Neuronal stem cell (in vitro differentiated cells): ENCODE results near the gene AKAP8L.
A peak's percentile ranks its signal among the peaks of the same experiment; 100 is the strongest.
"Not testable (repeated sequence)": the region's sequence is repeated elsewhere in the genome, so short reads cannot be mapped to it uniquely, and the experiment has no call there.

Source experiments
- DNase-seq: peaks from one replicate; pipeline ENCODE4 v3.0.0-alpha.2; 2013; ENCODE audit warnings: low spot score
- H2AFZ ChIP-seq: one replicate; pipeline ENCODE4 v1.6.1; 2013; ENCODE audit warnings: mild to moderate bottlenecking, low read length, inconsistent platforms
- H2AK5ac ChIP-seq: 2 replicates; pipeline ENCODE4 v1.6.1; 2013; ENCODE audit warnings: low read depth, mild to moderate bottlenecking, inconsistent platforms, low read length, moderate library complexity, mixed read lengths
- H2BK120ac ChIP-seq: 2 replicates; pipeline ENCODE4 v1.6.1; 2013; ENCODE audit warnings: low read depth, mild to moderate bottlenecking, inconsistent platforms, low read length, moderate library complexity, mixed read lengths
- H2BK12ac ChIP-seq: one replicate; pipeline ENCODE4 v1.6.1; 2013; ENCODE audit warnings: low read length, inconsistent platforms
- H2BK15ac ChIP-seq: 2 replicates; pipeline ENCODE4 v1.6.1; 2013; ENCODE audit warnings: mild to moderate bottlenecking, low read length, inconsistent platforms, mixed read lengths
- H2BK5ac ChIP-seq: one replicate; pipeline ENCODE4 v1.6.1; 2013; ENCODE audit warnings: inconsistent platforms, mild to moderate bottlenecking, low read length, moderate library complexity
- H3K14ac ChIP-seq: one replicate; pipeline ENCODE4 v1.6.1; 2013; ENCODE audit warnings: low read length, inconsistent platforms
- H3K18ac ChIP-seq: 2 replicates; pipeline ENCODE4 v1.6.1; 2013; ENCODE audit warnings: low read length, inconsistent platforms
- H3K23ac ChIP-seq: 2 replicates; pipeline ENCODE4 v1.6.1; 2013; ENCODE audit warnings: low read depth, mild to moderate bottlenecking, mixed read lengths, low read length, inconsistent platforms; ENCODE audit not compliant: poor library complexity
- H3K27ac ChIP-seq: replicated peaks from 3 replicates; pipeline ENCODE4 v1.5.1; 2013; ENCODE audit warnings: low read length, inconsistent platforms
- H3K27me3 ChIP-seq, 3 experiments: 2 replicates each; pipeline ENCODE4 v1.6.1; 2013; ENCODE audit warnings: low read length in 3 of 3, mild to moderate bottlenecking in 2 of 3, inconsistent platforms in 1 of 3, low read depth in 1 of 3, mixed read lengths in 1 of 3, moderate library complexity in 1 of 3; ENCODE audit not compliant: control insufficient read depth in 3 of 3, insufficient read depth in 3 of 3
- H3K36me3 ChIP-seq, 2 donors: replicated peaks in 1 of 2; 2 replicates each; pipeline ENCODE4 v1.6.1; 2013; ENCODE audit warnings: low read length in 2 of 2; ENCODE audit not compliant: control insufficient read depth in 2 of 2, insufficient read depth in 2 of 2
- H3K4ac ChIP-seq: 2 replicates; pipeline ENCODE4 v1.6.1; 2013; ENCODE audit warnings: inconsistent platforms, mild to moderate bottlenecking, low read length, moderate library complexity
- H3K4me1 ChIP-seq, 2 donors: 1 replicate in 1 of 2; 2 replicates in 1 of 2; pipeline ENCODE4 v1.6.1; 2013; ENCODE audit warnings: low read length in 2 of 2, low read depth in 1 of 2; ENCODE audit not compliant: control insufficient read depth in 2 of 2, insufficient read depth in 1 of 2
- H3K4me2 ChIP-seq: one replicate; pipeline ENCODE4 v1.6.1; 2013; ENCODE audit warnings: mild to moderate bottlenecking, low read length, inconsistent platforms; ENCODE audit not compliant: insufficient read depth, poor library complexity, severe bottlenecking
- H3K4me3 ChIP-seq, 2 donors: 2 replicates each; pipeline ENCODE4 v1.5.1; 2013; ENCODE audit warnings: low read length in 2 of 2, mild to moderate bottlenecking in 2 of 2, inconsistent platforms in 1 of 2, moderate library complexity in 1 of 2
- H3K79me1 ChIP-seq: one replicate; pipeline ENCODE4 v1.6.1; 2013; ENCODE audit warnings: low read depth, mild to moderate bottlenecking, inconsistent platforms, low read length, moderate library complexity
- H3K9ac ChIP-seq: one replicate; pipeline ENCODE4 v1.6.1; 2013; ENCODE audit warnings: mild to moderate bottlenecking, low read depth, low read length, inconsistent platforms; ENCODE audit not compliant: poor library complexity
- H3K9me3 ChIP-seq, 2 donors: replicated peaks in 1 of 2; 2 replicates each; pipeline versions ENCODE3 to v1.6.1; 2013; ENCODE audit warnings: low read length in 2 of 2, mild to moderate bottlenecking in 2 of 2, inconsistent platforms in 1 of 2, low read depth in 1 of 2, mixed read lengths in 1 of 2, moderate library complexity in 1 of 2; ENCODE audit not compliant: control insufficient read depth in 2 of 2, insufficient read depth in 1 of 2
- H4K8ac ChIP-seq: one replicate; pipeline ENCODE4 v1.6.1; 2013; ENCODE audit warnings: low read depth, mild to moderate bottlenecking, inconsistent platforms, low read length, moderate library complexity
- H4K91ac ChIP-seq: one replicate; pipeline ENCODE4 v1.6.1; 2013; ENCODE audit warnings: low read length, low read depth, mild to moderate bottlenecking, inconsistent platforms; ENCODE audit not compliant: poor library complexity
- WGBS, 2 donors: extraction: QIAGEN DNeasy Blood & Tissue Kit; methylation state at CpG; one replicate each; pipeline ENCODE4 v1.1.7; 2013; ENCODE audit warnings: missing lambda C conversion rate in 2 of 2, mixed read lengths in 1 of 2; ENCODE audit not compliant: insufficient read length in 2 of 2, insufficient replicate concordance in 1 of 2; ENCODE audit errors: extremely low coverage in 2 of 2; 5-methylcytosine and 5-hydroxymethylcytosine counted together

The AKAP8L gene

DNA sequence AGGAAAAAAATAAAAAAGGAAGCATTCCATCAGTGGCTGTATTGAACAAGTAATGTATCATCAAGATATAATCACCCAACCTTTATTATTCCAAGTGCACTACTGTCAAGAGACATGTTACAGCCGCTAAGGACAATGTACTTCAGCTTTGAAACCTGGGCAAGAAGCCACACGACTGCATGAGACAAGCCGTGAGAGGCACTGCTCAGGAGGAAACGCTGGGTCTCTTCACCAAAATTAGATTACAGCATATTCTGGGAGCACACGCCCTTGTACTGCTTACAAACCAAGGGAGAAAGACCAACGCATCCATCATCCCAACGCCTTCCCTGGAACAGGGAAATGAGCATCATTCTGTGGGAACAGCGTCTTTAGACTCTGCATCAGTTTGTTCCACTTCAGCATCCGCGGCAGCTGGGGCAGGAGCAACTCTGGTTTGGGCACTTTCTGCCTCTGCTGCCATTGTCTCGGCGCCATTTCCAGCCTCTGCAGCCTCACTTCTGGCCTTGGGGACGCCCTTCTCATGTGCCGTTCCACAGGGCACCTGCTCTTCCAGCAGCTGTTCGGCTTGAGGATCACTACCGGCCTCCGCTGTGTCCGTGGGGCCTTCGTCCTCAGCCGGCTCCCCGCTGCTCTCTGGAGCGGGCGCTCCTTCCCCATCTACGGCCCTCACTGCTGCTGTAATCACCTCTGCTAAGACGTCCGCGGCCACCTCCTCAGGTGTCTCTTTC is 64.1 kb downstream of the AKAP8L start:
- no peaks in the 10 kb centered on the region for H3K4me1 ChIP-seq
- H3K27ac ChIP-seq: no peak overlapping the region
- no peaks in the 10 kb centered on the region for H3K27me3 ChIP-seq
- DNase-seq: no peak
- H3K18ac ChIP-seq: no peak overlapping the region
- no peak overlapping the region for H2BK12ac ChIP-seq
- no peak overlapping the region for H3K9ac ChIP-seq
- peaks cover 30 to 72% of the 10 kb centered on the region in 2 donors for H3K36me3 ChIP-seq
- H2BK5ac ChIP-seq: no peak overlapping the region
- H2BK120ac ChIP-seq: no peak overlapping the region
- H3K14ac ChIP-seq: peak overlapping the region; percentile 41
- H3K23ac ChIP-seq: peak overlapping the region; percentile 9
- no peaks in the 10 kb centered on the region for H3K79me1 ChIP-seq
- H2BK15ac ChIP-seq: no peak overlapping the region
- H3K9me3 ChIP-seq: no peaks in the 10 kb centered on the region
- H4K91ac ChIP-seq: no peak overlapping the region
- H3K4me3 ChIP-seq: no peak overlapping the region
- no CpG with 5 or more reads among the region's 27 CpGs for WGBS, 2 donors
- H3K4me2 ChIP-seq: no peak overlapping the region
- H2AFZ ChIP-seq: no peak overlapping the region
- no peak overlapping the region for H3K4ac ChIP-seq
- no peak overlapping the region for H2AK5ac ChIP-seq
- H4K8ac ChIP-seq: no peak overlapping the region

GRCh38 chr19:15353908-15354307 is 64.9 kb downstream of the AKAP8L start:
- no peaks in the 10 kb centered on the region for H3K27me3 ChIP-seq
- no peak overlapping the region for H4K8ac ChIP-seq
- no peak overlapping the region for H3K18ac ChIP-seq
- H3K9me3 ChIP-seq: no peaks in the 10 kb centered on the region
- DNase-seq: no peak
- WGBS, 2 donors: no CpG with 5 or more reads among the region's 4 CpGs
- H2BK5ac ChIP-seq: no peak overlapping the region
- H4K91ac ChIP-seq: no peak overlapping the region
- H3K4me3 ChIP-seq: no peak overlapping the region
- H2BK120ac ChIP-seq: no peak overlapping the region
- no peak overlapping the region for H3K4ac ChIP-seq
- H3K14ac ChIP-seq: no peak overlapping the region
- H2BK12ac ChIP-seq: no peak overlapping the region
- peaks cover 24 to 64% of the 10 kb centered on the region in 2 donors for H3K36me3 ChIP-seq
- H2AFZ ChIP-seq: no peak overlapping the region
- no peak overlapping the region for H2BK15ac ChIP-seq
- H3K4me1 ChIP-seq: no peaks in the 10 kb centered on the region
- no peak overlapping the region for H3K27ac ChIP-seq
- no peaks in the 10 kb centered on the region for H3K79me1 ChIP-seq
- H3K23ac ChIP-seq: no peak overlapping the region
- no peak overlapping the region for H2AK5ac ChIP-seq
- H3K4me2 ChIP-seq: no peak overlapping the region
- peak overlapping the region; percentile 38 for H3K9ac ChIP-seq

- not testable (repeated sequence) for H2BK12ac ChIP-seq, H2AFZ ChIP-seq, H2AK5ac ChIP-seq, H3K4me3 ChIP-seq, H2BK15ac ChIP-seq, H3K9ac ChIP-seq, H2BK120ac ChIP-seq, H3K79me1 ChIP-seq, H2BK5ac ChIP-seq, H3K9me3 ChIP-seq, H4K91ac ChIP-seq, H3K23ac ChIP-seq, DNase-seq, H3K27me3 ChIP-seq, H4K8ac ChIP-seq, H3K14ac ChIP-seq, H3K4me2 ChIP-seq, H3K27ac ChIP-seq, H3K18ac ChIP-seq, H3K4ac ChIP-seq, H3K4me1 ChIP-seq
- WGBS, 2 donors: no CpG with 5 or more reads among the region's 8 CpGs
- peaks cover 12 to 50% of the 10 kb centered on the region in 2 donors for H3K36me3 ChIP-seq
These were observed 66.3 kb downstream of the AKAP8L start for GRCh38 chr19:15352535-15352934.

GRCh38 chr19:15341328-15341727 is 77.5 kb downstream of the AKAP8L start:
- no CpG with 5 or more reads among the region's 11 CpGs for WGBS, 2 donors
- not testable (repeated sequence) for H2AFZ ChIP-seq, H2BK120ac ChIP-seq, H3K4me1 ChIP-seq, H2BK12ac ChIP-seq, H4K91ac ChIP-seq, H3K4me3 ChIP-seq, H3K23ac ChIP-seq, H3K27ac ChIP-seq, H3K9me3 ChIP-seq, H4K8ac ChIP-seq, H3K9ac ChIP-seq, H3K79me1 ChIP-seq, DNase-seq, H3K27me3 ChIP-seq, H3K4ac ChIP-seq, H3K18ac ChIP-seq, H3K4me2 ChIP-seq, H2AK5ac ChIP-seq, H2BK15ac ChIP-seq, H2BK5ac ChIP-seq, H3K14ac ChIP-seq
- H3K36me3 ChIP-seq: peaks cover 0 to 51% of the 10 kb centered on the region in 2 donors
